GM21360 (cell line): ENCODE data around the gene WWOX.
A peak's percentile ranks its signal among the peaks of the same experiment; 100 is the strongest.

Experiments used
- ATAC-seq: cut with Tn5 transposase; IDR thresholded peaks from one replicate; pipeline ENCODE4 v1.9.1; 2021; ENCODE audit warnings: mild to moderate bottlenecking, moderate library complexity; ENCODE audit not compliant: unreplicated experiment

WWOX gene

DNA sequence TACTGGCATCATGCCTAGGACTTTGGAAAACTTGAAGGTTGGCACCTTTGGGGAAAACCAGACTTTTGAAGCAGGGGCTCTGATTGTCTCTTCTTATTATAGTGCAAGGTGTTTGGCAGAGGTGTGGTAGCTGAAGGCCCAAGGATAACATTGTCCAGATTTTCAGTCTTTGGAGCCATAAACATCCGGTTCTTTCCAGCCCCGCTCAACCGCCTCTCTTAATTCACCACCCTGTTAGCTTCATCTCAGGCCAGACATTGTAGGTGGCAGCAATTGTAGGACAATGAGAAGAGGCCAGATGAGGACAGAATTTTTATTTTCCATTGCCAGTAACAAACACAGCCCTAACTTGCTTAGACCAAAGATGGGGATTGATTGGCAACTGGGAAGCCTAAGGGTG lies 851.3 kb downstream of the WWOX start:
- no peak for ATAC-seq

DNA sequence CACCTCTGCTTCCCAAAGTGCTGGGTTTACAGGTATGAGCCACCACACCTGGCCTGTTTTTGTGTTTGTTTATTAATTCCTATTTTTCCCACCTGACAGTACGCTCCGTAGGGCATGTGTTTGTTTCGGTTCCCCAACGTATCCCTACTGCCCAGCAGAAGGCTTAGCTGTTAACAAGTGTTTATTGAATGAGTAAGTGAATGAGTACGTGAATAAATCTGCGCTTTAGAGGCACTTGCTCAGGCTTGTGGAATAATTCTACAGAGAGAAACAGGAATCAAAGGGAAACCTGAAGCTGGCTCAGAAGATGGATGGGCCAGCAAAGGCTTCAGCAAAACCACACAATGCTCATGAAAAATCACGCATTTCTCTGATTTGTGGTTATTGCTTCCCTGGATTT lies 853.2 kb downstream of the WWOX start:
- no peak for ATAC-seq

DNA sequence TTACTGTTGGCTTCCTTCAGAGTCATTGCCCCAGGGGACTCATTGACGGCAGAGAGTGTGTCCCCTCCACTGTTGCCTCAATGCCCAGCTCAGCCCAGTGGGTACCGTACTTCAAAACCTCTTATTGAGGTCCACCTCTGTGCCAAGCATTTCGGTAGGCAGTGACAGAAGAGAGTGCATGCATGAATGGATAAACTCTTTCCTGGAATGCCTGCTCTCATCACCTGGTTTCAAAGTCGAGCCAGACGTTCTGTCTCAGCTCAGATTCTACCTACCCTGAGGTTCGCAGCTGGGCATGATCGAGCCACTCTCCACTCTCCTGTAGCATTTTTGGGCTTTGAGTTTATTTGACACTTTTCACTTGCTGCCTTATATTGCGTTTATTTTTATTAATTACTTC lies 854.1 kb downstream of the WWOX start:
- ATAC-seq: no peak

DNA sequence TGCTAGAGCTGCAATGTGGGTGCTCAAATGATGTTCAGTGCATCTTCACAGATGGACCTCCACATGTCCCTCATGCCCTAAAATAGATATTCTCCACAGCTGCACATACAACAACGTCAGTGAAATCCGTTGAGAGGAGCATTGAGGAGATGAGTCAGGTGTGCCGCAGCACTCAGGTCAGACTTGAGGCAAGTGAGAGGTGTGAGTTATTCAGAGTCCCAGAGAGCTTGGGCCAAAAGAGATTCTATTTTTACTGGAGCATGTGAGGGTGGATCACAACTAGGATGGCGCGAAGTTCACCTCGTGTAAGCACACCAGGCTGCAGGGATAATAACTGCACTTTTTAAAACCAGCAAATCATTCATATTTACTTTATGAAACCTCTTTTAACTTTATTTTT lies 855.8 kb downstream of the WWOX start:
- no peak for ATAC-seq

DNA sequence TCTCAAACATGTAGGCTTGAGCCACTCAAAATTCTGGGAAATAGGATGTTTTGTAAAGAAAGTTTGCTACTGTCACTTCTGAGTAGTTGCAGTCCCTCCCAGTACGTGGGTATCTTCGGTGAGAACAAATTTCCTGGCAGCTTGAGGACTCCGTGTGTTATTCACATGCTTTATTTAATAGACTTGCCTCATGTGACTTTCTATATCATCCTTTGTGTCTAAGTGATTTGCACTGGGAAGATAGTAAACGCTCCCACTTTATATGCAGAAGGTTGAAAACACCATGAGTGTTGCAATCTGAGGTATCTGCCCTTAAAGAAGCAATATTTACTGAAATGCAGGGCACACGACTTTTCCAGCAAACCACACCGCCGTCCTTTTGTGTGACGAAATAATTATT lies 857.4 kb downstream of the WWOX start:
- no peak for ATAC-seq

DNA sequence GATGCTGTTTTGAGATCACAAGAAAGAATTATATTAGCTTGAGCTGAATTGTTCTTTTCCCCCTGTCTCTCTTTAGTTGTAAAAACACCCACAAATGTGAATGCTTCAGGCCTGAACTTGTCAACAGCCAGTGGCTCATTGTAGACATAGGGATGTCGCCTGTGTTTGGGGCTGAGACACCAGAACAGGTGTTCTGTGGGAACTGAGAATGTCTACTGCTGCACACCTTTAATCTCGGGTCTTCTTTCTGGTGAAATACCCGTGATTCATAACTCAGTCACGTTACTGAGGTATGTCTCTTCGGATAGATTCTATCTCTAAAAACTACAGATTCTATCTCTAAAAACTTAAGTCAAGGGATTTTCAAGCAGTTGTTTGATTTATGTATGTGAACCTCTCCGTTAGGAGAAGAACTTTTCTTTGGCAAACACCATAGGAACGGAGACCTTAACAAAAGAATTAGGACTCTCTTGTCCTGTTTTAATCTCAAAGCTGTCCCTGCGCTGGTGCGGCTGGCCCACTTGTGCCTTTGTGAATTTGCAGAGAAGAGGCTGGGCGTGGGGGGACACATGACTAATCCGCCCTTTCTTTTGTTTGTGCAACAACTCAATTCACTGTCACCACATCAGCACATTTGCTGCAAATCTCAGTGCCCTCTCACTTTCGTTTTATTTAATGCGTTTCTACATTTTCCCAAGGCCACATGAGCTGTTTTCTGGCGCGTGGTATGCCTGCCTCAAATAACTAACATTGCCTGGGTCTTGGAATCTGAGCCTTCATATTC lies 858.1 kb downstream of the WWOX start:
- no peak for ATAC-seq

DNA sequence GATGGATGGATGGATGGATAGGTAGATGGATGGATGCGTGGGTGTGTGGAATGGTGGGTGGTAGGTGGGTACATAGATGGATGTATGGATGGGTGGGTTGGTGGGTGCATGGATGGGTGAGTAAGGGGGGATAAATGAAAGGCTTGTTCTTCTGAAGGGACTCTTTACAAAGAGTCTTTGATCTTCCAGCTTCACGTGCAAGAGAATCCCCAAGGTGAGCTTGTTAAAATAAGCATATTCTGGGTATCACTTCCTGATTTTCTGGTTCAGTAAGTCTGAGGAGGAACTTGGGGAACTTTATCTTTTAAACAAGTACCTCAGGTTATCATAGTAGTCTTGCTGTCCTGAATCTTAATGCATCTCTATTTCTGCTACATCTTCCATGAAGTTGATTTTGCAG lies 862.0 kb downstream of the WWOX start:
- ATAC-seq: peak; percentile 42

DNA sequence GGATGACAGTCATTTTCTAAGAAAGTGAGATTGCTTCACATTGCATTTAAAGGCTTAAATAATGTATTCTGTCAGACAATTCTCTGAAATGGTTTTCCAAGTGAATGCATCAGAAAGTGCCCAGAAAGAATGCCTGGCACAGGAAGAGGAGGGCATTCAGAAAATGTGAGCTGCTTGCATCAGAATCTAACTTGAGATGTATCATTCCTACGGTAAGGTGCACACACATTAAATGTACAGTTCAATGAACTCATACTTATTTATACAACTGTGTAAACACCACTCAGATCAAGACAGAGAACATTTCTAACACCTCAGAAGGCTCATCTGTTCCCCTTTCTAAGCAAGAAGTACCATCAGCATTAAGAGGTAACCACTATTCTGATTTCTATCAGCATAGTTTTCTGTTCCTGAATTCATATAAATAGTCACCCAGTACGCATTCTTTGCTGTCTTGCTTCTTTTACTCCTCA lies 863.0 kb downstream of the WWOX start:
- peak; percentile 95 for ATAC-seq

DNA sequence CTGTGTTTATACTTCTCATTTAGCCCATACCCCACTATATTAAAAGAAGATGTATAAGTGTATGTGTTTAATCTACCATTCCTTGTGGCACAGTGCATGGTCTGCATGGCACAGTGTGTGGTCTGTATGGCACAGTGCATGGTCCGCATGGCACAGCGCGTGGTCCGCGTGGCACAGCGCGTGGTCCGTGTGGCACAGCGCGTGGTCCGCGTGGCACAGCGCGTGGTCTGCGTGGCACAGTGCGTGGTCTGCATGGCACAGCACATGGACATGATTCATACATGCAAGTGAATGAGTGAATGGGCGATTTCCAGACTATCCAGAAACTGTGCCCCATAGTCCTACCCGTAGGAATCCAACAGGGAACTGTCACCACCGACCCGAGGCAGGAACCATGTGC lies 868.5 kb downstream of the WWOX start:
- ATAC-seq: no peak

DNA sequence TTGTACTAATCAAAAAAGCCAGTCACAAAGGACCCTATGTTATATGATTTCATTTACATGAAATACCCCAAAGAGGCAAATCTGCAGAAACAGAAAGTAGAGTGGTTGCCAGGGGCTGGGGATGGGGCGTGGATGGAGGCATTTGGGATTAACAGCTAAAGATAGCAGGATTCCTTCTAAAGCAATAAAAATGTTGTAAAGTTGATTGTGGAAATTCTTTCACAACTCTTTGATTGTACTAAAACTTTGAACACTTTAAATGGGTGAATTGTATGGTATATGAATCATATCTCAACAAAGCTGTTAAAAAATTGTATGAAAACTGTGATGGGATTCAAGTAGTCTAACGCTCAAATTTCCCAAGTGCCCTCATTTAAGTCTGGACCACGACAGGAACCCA lies 870.3 kb downstream of the WWOX start:
- no peak for ATAC-seq

DNA sequence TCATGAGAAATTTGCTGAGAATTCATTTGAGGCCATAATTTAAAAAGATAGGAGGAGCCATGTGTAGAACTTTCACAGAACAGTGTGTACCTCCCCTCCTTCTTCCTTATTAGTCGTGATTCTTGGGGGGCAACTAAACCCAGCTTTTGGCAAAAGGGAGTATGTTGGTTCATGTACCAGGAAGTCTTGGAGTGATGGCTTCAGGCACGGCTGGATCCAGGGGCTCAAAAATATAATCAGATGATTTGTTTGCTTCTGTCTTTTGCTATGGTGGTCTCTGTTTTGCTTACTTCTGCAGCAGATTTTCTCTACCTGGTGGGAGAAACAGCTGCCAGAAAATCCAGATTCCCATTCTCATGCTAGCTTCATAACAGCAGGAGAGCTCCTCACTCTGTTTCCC lies 871.2 kb downstream of the WWOX start:
- ATAC-seq: no peak

DNA sequence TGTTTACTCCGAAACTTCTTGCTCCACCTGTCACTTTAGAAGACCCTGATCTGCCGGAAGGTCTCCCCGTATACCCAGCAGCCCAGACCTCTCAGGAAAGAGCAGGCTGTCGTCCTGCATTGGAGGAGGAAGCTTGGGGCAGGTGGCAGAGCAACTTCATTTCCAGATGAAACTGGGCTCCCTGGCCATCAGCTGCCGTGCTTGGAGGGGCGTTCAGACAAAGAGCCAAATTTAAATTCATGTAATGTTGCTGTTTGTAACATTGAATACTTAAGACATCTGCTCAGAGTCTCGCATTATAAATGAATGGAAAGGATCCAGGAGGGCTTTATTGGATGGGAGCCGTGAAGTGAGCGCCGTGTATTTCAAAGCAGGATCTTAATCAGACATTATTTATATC lies 872.6 kb downstream of the WWOX start:
- no peak for ATAC-seq

DNA sequence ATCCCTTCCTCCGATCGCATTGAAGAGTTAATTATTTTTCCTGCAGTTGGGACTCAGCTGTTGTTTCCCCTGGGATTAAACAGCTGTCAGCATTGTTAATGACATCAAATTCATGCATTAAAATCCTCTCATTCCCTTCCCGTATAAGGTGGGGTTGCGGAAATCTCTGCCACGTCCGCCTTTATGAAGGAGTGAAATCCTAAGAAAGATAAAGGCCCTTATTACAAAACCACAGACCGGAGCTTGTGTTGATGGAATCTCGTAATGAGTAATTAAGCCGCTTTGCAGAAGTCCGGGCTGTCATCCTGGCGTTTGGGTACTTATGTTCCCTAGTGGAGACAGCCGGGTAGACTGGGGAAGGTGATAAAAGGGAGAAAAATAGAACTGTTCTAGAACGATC lies 873.5 kb downstream of the WWOX start:
- ATAC-seq: no peak

DNA sequence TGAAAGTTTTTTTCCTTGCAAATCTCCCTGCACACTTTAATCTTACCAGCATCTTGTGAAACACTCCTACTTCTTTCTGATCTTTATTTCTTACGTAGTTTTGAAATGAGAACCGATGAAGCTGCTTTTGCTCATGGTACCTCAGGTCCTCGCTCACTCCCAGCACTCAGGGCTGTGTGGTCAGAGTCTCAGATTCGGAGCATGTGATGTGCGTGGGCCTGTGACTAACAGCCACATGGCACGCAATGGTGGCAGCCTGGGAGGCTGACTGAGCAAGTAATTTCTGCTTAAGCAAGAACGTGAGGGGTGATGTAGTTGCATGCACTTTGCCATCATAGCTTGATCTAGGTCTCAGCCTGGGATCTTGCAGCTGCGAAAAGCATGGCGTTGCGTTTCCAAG lies 876.8 kb downstream of the WWOX start:
- ATAC-seq: no peak

DNA sequence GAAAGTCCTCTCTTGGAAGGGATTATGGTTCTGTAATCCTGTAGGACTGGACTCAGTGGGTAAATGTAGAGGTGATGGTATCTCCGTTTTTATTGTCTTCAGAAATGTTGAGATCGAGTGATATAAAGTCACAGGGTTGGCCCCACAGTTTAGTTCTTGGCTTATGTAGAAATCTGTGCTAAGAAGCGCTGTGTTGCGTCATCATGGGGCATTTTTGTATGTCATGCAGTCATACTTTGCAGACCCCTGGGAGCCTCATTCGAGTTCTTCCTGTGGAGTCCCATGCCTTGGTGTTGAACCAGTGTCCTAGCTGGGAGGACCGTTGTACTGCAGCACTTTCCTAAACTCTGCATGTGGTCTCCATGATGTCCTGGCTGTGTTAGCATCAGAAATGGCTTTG lies 881.4 kb downstream of the WWOX start:
- ATAC-seq: no peak

DNA sequence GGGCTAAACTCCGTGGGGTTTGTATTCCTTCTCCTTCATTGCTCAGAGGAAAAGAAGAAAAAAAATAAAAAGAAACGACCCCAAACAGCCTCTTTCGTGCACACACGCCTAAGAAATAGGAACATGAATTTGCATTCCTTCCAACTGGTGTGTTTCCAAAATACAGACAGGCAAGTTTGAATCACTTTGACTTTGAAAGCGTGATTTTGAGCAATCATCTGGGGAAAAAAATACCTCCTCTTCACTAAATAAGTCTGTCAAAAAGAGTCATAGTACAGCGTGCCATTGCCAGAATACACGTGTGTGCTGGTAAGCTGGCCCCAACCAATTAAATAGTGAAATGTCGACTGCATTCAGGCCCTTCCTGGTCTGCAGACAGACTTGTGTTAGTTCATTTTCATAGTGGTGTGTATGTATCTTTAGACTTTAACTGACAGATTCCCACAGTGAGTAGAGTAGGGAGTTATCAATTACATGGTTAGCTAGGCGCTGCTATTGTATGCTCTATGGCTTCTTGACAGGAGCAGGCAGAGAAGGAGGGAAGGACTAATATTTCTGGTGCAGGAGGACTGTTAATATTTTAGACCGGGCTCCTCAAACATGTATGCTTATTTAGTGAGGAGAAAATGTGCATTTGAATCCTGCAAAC lies 882.8 kb downstream of the WWOX start:
- ATAC-seq: no peak

DNA sequence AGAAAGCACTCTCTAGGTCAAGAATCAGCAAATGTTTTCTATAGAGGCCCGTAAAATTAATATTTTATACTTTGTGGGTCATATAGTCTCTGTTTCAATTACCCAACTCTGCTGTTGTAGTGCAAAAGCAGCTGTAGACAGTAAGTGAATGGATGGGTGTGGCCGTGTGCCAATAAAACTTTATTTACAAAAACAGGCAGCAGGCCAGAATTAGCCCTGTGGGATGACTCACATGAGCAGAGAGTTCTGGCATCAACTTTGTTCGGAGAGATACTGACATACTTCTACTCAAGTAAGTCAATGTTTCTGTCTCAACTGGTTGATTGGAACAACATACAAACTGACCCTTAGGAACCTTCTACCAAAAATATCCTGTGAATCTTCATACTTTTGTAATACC lies 884.9 kb downstream of the WWOX start:
- no peak for ATAC-seq

DNA sequence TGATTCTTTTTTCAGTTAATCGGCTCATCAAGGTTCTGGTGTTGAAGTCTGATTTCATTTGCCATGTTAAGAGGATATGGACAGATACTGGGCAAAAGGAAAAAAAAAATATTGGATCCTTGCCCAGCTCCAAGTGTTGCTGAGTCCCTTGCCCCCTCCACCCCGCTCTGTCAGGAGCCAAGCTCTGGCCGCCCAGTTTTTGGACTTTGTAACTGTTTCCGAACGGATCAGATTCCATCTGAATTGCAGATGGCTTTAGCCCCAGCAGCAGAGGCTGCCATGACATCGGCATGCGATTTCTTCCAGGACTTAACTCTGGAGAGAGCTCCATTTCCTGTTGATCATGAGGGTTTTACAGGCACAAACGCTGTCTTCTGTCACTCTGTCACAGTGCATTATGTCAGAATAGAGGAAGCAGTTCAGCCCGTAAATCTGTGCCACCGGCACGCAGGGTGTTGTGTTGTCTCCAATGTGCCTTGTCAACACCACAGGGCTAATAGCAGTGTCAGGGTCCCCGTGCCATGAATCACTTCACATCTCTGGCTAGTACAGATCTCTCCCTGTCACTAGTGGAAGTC lies 885.5 kb downstream of the WWOX start:
- no peak for ATAC-seq

DNA sequence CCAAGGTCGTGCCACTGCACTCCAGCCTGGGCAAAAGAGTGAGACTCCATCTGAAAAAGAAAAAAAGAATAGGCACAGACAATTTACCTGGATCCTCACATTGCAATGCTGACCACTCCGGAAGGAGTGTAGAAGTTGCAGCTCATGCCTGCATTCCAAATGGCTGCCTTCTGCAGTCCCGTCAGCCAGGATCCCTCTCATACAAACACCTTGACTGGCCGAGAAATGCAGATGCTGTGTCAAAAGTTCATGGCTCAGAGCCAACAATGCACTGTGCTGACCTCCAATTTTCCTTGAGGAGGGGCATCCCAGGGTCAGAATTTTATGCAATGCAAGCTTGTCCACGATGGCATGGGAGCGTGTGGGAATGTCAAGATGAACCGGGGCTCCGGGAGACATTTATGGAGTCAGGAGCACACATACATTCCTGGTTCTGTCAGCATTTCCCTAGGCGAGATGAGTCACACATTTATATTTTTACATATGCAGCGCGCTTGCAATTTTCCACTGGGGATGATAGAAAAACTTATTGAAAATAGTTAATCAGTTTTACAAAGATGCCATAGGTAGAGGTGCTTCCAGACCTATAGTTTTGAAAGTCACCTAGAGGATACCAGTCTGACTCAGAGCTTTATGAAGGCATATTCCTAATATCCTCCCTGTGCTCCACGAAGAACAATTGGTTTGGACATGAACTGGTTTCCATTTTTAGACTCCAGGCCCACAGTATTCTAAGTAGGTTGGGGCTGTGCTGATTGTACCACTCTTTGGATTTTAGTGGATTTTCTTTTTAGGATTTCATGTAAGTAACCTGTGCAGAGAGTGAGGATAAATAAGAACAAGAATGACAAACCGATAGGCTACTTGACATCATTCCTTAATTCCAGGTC lies 886.5 kb downstream of the WWOX start:
- ATAC-seq: no peak

DNA sequence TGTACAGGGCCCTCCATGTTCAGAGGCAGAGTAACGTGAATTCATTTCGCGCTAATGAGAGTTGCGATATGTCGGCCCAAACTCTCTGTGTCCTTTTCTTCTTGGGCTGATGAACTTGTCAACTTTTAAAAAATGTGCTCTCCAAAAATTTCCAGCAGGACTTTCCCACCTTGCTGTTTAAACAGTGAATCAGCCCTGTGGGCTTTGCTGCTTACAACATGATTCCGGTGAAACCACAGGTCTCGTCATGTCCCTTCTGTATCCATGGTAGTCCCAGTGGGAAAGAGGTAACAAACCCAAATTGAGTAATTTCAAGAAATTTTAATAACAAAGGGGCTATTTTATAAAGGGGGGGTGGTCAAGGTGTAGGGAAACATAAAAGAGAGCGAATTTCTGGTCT lies 888.2 kb downstream of the WWOX start:
- ATAC-seq: no peak

DNA sequence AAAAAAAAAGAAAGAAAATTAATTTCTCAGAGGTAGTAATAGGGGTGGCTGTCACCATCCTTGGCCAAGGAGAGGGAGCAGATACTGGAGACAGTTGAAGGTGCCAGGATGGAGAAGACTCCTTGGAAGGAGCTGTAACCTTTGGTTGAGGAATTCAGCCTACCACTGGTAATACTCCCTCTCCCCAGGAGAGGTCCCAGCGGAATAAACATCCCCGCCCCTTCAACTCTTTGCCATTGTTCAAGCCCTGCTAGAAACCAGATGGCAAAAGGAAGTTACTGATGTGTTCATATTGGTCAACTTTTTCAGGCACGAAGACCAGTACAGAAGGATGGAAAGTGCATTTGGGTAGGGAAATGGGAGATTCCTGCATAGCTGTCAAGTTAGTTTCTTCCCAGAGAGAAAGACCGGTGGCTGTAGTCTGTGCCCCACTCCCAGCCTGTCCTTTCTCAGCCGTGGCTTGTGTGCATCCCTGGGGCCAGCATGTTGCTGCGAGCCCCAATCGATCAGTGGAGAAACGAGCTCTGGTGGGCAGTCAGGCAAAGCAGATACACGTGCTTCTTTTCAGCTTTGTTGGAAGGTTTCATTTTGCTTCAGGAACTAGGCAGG lies 889.0 kb downstream of the WWOX start:
- no peak for ATAC-seq
